Measurements from ENCODE around the gene ADAMTS2. TPM values are rescaled to one million over a fixed set of nuclear protein-coding genes. Genes with fewer than 3 reads are reported as not detected.

Gene ADAMTS2
- total RNA-seq, 1 experiment from 2014 or later = 3.9 TPM

DNA sequence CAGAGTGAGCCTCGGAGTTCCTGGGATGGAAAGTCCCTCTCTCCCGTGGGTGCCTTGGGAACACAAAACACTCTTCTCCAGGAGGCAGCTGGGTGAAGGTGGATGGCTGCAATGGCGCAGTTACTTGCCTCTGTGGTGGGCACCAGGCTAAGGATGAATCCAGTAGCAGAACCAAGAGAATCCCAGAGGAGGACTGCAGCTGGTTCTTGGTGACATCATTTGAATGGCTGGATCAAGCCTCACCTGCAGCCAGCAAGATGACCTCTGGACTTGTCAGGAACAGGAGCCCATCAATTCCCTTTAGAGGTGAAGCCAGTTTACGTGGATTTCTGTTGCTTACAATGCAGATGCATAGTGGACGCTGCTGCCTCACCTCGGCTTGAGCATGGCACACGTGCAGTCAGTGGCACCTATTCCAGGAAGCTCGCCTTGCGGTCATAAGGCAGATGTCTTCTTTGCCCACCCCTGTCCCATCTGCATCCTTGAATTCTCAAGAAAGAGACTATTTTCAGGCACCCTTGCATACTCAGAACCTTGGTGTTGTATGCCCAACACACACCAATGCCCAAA is 34.1 kb upstream of the ADAMTS2 start:
- H3K9me3 ChIP-seq (ENCODE audit: control insufficient read depth in 1 of 2, insufficient read depth in 1 of 2, low read depth in 1 of 2, low read length in 2 of 2) = no peaks in the 10 kb centered on the region
- no TSS peak for BruUV-seq (replicated peaks)
- no peaks in the 10 kb centered on the region for H4K20me1 ChIP-seq (ENCODE audit: insufficient read depth)
- H3K27me3 ChIP-seq (ENCODE audit: insufficient read depth, low read length) = no peaks in the 10 kb centered on the region
- H3K4me3 ChIP-seq (replicated peaks in 1 of 2; ENCODE audit: low read depth in 1 of 2, low read length in 2 of 2) = no peak overlapping the region
- no peak overlapping the region for H3K27ac ChIP-seq (ENCODE audit: low read depth, low read length)
- TF ChIP-seq SP1 (IDR thresholded peaks at IDR 0.05; ENCODE audit: low read depth) (no peak), SRF (IDR thresholded peaks at IDR 0.05; ENCODE audit: low read depth) (no peak), EZH2 (IDR thresholded peaks at IDR 0.05) (no peak), CEBPB (IDR thresholded peaks at IDR 0.05; ENCODE audit: low read depth) (no peak), ZNF274 (IDR thresholded peaks at IDR 0.05; ENCODE audit: low read depth, low read length) (no peak), REST (IDR thresholded peaks at IDR 0.05; ENCODE audit: low read depth) (no peak), SIN3A (IDR thresholded peaks at IDR 0.05; ENCODE audit: low read depth) (no peak), FOSL1 (IDR thresholded peaks at IDR 0.05; ENCODE audit: low read depth) (no peak), ELF1 (IDR thresholded peaks at IDR 0.05; ENCODE audit: borderline replicate concordance, low read depth) (no peak), EGR1 (IDR thresholded peaks at IDR 0.05; ENCODE audit: low read depth) (no peak), CTCF (IDR thresholded peaks at IDR 0.05 in 2 of 3, conservative IDR thresholded peaks at IDR 0.05 in 1 of 3; ENCODE audit: borderline replicate concordance in 1 of 3, insufficient read depth in 1 of 3, low read depth in 2 of 3, low read length in 2 of 3) (no peak), EZH2phosphoT487 (IDR thresholded peaks at IDR 0.05; ENCODE audit: borderline replicate concordance) (no peak), JUND (IDR thresholded peaks at IDR 0.05) (no peak), ZFX (IDR thresholded peaks at IDR 0.05) (no peak), CBX3 (IDR thresholded peaks at IDR 0.05; ENCODE audit: low read depth) (no peak), POLR2AphosphoS5 (IDR thresholded peaks at IDR 0.05; ENCODE audit: low read depth, low read length) (no peak), TCF7L2 (IDR thresholded peaks at IDR 0.05; ENCODE audit: borderline replicate concordance, extremely low read depth, insufficient read depth, insufficient read length) (no peak), RAD21 (IDR thresholded peaks at IDR 0.05; ENCODE audit: low read depth) (no peak)
- TF ChIP-seq, protein P1, sequence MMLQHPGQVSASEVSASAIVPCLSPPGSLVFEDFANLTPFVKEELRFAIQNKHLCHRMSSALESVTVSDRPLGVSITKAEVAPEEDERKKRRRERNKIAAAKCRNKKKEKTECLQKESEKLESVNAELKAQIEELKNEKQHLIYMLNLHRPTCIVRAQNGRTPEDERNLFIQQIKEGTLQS (IDR thresholded peaks at IDR 0.05) = no peak
- TF ChIP-seq, protein P2, sequence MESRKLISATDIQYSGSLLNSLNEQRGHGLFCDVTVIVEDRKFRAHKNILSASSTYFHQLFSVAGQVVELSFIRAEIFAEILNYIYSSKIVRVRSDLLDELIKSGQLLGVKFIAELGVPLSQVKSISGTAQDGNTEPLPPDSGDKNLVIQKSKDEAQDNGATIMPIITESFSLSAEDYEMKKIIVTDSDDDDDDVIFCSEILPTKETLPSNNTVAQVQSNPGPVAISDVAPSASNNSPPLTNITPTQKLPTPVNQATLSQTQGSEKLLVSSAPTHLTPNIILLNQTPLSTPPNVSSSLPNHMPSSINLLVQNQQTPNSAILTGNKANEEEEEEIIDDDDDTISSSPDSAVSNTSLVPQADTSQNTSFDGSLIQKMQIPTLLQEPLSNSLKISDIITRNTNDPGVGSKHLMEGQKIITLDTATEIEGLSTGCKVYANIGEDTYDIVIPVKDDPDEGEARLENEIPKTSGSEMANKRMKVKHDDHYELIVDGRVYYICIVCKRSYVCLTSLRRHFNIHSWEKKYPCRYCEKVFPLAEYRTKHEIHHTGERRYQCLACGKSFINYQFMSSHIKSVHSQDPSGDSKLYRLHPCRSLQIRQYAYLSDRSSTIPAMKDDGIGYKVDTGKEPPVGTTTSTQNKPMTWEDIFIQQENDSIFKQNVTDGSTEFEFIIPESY (IDR thresholded peaks at IDR 0.05; ENCODE audit: extremely low read depth, insufficient replicate concordance, low read length) = no peak
- no peak for ATAC-seq
- DNase-seq (ENCODE audit: low read depth, low spot score) = no peak
- no peak overlapping the region for H3K4me2 ChIP-seq (ENCODE audit: low read length)
- H3K36me3 ChIP-seq (ENCODE audit: control insufficient read depth in 1 of 2, insufficient read depth in 2 of 2, low read length in 2 of 2) = no peaks in the 10 kb centered on the region
- intact Hi-C loops (cut with micrococcal nuclease) = no loop called here
- H3K9me2 ChIP-seq (ENCODE audit: insufficient read depth) = no peaks in the 10 kb centered on the region
- no peaks in the 10 kb centered on the region for H3K79me2 ChIP-seq (ENCODE audit: insufficient read depth, low read length)
- no peak overlapping the region for H3K9ac ChIP-seq (ENCODE audit: low read length)
- ChIA-PET RAD21 (ENCODE audit: low non-redundant PET in 1 of 2, low total read pairs in 2 of 2, uncharacterized antibody in 2 of 2, unreplicated experiment in 2 of 2) (no interaction called here), CTCF (no interaction called here), POLR2A (no interaction called here)
- H2AFZ ChIP-seq (ENCODE audit: low read depth, low read length, poor library complexity, severe bottlenecking) = no peak overlapping the region
- no peaks in the 10 kb centered on the region for H3K4me1 ChIP-seq (ENCODE audit: control insufficient read depth in 1 of 2, insufficient read depth in 2 of 2, low read length in 2 of 2)

Data from HCT116 (cell line).